ENCODE results near the gene RHOD. TPM values are rescaled to one million over a fixed set of nuclear protein-coding genes. Genes with fewer than 3 reads are reported as not detected.

Gene RHOD
- polyA plus RNA-seq, 3 donors from 2014 or later, result not detected

DNA sequence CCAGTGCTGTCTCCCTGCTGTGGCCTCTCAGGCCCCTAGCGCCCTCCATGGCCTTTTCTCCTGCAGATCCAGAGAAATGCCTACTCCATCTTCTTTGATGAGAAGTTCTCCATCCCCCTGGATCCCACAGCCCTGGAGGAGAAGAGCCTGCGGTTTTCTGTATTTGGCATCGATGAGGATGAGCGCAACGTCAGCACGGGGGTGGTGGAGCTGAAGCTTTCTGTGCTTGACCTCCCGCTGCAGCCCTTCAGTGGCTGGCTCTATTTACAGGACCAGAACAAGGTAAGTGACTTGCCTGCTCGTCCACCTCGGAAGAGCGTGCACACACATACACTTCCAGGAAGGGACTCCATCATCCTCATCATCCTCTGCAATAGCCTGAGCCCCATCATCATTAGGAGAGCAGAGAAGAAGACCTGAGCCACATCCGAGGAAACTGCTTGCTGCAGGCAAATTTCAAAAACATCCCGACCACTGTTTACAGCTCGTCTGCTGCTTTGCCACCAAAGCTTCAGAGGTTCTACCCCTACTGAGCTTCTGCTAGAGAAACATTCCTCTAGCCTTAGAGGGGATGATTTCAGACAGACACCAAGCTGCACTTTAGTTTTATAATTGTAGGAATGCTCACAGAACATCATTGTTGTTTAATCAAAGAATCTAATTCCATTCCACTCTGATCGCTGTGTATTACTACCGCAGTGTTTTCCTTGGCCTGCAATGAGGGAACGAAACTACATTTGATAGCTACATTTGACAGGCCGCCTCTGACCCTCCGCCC, 12.9 kb upstream of the RHOD start:
- peaks cover 2 to 6% (median 3%) of the 10 kb centered on the region in 3 donors for H3K27me3 Mint-ChIP-seq (ENCODE audit: low read depth in 3 of 3)
- H3K36me3 Mint-ChIP-seq, result no peaks in the 10 kb centered on the region
- no peaks in the 10 kb centered on the region for H3K4me1 Mint-ChIP-seq
- H3K4me3 Mint-ChIP-seq, result no peak overlapping the region
- no peak overlapping the region for H3K27ac Mint-ChIP-seq
- no peak for DNase-seq
- H3K9me3 Mint-ChIP-seq, result no peaks in the 10 kb centered on the region

DNA sequence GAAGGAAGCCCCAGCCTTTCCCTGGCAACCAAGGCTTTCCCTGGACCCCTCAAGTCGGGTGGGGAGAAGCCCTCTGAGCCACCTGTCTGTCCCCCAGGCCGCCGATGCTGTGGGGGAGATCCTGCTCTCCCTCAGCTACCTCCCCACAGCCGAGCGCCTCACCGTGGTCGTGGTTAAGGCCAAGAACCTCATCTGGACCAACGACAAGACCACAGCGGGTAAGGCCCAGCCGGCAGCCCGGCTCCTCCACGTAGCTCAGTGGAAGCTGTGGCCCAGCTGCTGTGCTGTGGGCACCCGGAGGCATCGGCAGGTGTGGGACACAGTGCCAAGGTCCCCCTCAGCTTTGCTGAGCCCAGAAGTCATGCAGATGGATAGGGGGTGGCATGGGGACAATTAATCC, 12.2 kb upstream of the RHOD start:
- Mint-ChIP-seq H3K9me3 (peaks cover 0 to under 1% (median 0%) of the 10 kb centered on the region in 6 donors), H3K4me1 (no peaks in the 10 kb centered on the region), H3K27me3 (ENCODE audit: low read depth in 3 of 3) (peaks cover 2 to 6% (median 3%) of the 10 kb centered on the region in 3 donors), H3K27ac (no peak overlapping the region), H3K36me3 (no peaks in the 10 kb centered on the region), H3K4me3 (no peak overlapping the region)
- no peak for DNase-seq

DNA sequence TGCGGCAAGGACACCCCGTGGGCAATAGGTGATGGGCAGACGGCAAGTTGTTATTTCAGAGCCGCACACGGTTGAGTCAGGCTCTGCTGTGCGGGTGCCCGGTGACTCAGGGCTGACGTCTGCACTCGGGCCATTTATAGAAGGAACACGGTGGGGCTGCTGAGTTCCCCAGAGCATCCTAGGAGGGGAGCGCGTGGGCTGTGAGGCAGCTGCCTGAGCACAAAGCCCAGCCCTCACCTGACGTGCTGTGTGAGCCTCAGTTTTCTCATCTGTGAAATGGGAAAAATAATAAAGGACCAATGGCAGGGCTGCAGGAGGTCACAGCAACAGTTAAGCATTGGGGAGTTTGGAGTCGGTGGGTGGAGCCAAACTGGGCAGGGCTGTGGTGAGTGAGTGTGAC, 11.3 kb upstream of the RHOD start:
- H3K4me1 Mint-ChIP-seq, result no peaks in the 10 kb centered on the region
- DNase-seq, result no peak
- H3K4me3 Mint-ChIP-seq, result no peak overlapping the region
- no peaks in the 10 kb centered on the region for H3K36me3 Mint-ChIP-seq
- H3K9me3 Mint-ChIP-seq, result peaks cover 0 to 1% (median 0%) of the 10 kb centered on the region in 6 donors
- peaks cover 2 to 6% (median 3%) of the 10 kb centered on the region in 3 donors for H3K27me3 Mint-ChIP-seq (ENCODE audit: low read depth in 3 of 3)
- H3K27ac Mint-ChIP-seq, result peak overlapping the region in 1 of 6 donors; percentile 28

DNA sequence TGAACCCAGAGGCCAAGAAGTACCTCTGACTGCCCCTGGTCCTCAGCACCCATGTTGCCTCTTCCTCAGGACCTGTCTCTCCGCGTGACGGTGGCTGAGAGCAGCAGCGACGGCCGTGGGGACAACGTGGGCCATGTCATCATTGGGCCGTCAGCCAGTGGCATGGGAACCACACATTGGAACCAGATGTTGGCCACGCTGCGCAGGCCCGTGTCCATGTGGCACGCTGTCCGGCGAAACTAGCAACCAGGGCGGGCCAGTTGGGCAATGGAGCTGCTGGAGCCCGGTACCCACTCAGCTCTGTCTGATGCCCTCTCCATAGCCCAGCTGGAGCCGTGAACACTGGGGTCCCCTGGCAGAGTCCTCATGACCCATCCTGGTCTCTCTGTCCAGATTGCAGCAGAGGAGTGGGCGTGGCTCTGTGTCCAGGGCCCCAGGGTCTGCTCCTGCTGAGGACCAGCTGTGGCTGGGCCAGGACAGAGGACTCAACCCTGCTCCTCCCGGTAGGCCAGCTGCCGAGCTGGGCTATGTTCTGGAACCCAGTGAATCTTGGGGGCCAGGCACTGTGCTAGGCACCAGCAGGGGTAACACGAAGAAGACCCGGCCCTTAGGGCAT, 8.0 kb upstream of the RHOD start:
- no peak overlapping the region for H3K27ac Mint-ChIP-seq
- H3K4me3 Mint-ChIP-seq, result no peak overlapping the region
- H3K27me3 Mint-ChIP-seq (ENCODE audit: low read depth in 3 of 3), result peaks cover 2 to 6% (median 3%) of the 10 kb centered on the region in 3 donors
- H3K9me3 Mint-ChIP-seq, result peaks cover 0 to 1% (median 0%) of the 10 kb centered on the region in 6 donors
- no peaks in the 10 kb centered on the region for H3K36me3 Mint-ChIP-seq
- H3K4me1 Mint-ChIP-seq, result no peaks in the 10 kb centered on the region
- no peak for DNase-seq

DNA sequence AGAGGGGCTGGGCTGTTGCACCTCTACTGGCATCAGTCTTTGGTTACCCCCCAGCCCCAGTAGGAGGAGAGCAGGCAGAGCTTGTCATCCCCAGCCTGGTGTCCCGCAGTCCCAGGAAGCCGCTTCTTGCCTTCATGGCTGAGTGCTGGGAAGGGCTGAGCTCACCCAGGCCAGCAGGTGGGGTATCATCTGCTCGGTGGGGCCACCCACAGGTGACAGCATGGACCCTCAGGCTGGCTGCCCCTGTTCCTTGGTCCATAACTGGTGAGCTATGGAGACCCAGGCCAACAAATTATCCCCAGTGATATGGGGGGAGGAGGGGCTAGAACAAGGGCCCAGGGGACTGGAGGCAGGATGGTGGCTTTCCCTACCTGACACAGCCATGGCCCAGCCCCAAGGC, 6.5 kb upstream of the RHOD start:
- H3K36me3 Mint-ChIP-seq, result no peaks in the 10 kb centered on the region
- H3K27ac Mint-ChIP-seq, result no peak overlapping the region
- no peak for DNase-seq
- peaks cover 2 to 8% (median 4%) of the 10 kb centered on the region in 3 donors for H3K27me3 Mint-ChIP-seq (ENCODE audit: low read depth in 3 of 3)
- peaks cover 0 to 1% (median 0%) of the 10 kb centered on the region in 6 donors for H3K9me3 Mint-ChIP-seq
- H3K4me3 Mint-ChIP-seq, result no peak overlapping the region
- no peaks in the 10 kb centered on the region for H3K4me1 Mint-ChIP-seq

DNA sequence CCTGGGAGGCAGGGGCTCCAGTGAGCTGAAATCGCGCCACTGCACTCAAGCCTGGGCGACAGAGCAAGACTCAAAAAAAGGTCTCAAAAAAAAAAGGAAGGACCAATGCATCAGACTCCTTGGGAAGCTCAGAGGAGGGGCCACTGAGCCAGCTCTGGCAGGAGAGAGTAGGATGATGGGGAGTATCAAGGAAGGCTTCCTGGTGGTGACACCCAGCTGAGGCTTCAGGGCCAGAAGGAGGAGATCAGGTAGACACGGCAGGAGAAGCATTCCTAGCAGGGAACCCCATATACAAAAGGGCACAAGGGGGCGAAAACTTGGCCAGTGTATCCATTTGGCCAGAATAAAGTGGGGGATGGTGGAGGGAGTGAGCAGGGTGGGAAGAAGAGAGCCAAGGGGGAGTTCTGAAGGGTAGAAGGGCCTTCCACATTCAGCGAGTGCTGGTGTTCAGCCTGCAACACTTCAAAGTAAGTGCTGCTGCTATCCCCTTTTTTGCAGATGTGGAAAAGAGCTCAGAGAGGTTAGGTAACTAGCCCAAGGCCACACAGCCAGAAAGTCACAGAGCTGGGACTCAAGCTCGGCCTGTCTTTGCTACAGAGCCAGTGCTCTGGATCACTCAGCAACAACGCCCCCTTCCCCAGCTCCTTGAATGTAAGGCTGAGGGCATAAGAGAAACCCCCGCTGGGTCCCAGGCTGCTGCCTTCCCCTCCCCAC, 5.3 kb upstream of the RHOD start:
- no peak for DNase-seq
- H3K27ac Mint-ChIP-seq, result no peak overlapping the region
- H3K27me3 Mint-ChIP-seq (ENCODE audit: low read depth in 3 of 3), result peaks cover 4 to 8% (median 7%) of the 10 kb centered on the region in 3 donors
- no peaks in the 10 kb centered on the region for H3K36me3 Mint-ChIP-seq
- H3K4me3 Mint-ChIP-seq, result no peak overlapping the region
- H3K9me3 Mint-ChIP-seq, result peaks cover 0 to 1% (median 0%) of the 10 kb centered on the region in 6 donors
- H3K4me1 Mint-ChIP-seq, result peaks cover 0 to 2% of the 10 kb centered on the region in 2 donors

DNA sequence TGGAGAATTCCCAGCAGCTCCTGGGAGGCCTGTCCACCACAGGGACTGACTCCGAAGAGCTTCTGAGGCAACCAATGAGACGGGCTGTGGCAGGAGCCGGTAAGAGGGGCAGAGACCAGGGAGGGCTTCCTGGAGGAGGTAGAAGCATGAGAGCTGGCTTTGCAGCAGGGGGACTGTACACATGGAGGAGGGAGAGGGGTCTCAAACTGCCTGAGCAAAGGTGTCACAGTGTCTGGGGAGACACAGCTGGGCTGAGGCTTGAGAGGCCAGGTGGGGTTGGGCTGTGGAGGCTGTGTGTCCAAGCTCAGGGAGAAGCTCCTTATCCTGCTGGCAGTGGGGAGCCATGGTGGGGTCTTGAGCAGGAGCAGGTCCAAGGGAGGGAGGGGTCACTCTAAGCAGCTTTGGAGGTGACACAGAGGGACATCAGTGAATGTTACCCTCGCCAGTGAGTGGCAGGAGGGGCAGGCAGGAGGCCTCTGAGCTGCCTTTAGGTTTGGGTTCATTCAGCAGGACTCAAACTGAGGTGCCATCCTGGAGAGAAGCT, 4.6 kb upstream of the RHOD start:
- Mint-ChIP-seq H3K4me3 (no peak overlapping the region), H3K9me3 (peaks cover 0 to 1% (median 0%) of the 10 kb centered on the region in 6 donors), H3K4me1 (peaks cover 0 to 2% of the 10 kb centered on the region in 2 donors), H3K36me3 (no peaks in the 10 kb centered on the region), H3K27me3 (ENCODE audit: low read depth in 3 of 3) (peaks cover 4 to 8% (median 7%) of the 10 kb centered on the region in 3 donors), H3K27ac (no peak overlapping the region)
- no peak for DNase-seq

DNA sequence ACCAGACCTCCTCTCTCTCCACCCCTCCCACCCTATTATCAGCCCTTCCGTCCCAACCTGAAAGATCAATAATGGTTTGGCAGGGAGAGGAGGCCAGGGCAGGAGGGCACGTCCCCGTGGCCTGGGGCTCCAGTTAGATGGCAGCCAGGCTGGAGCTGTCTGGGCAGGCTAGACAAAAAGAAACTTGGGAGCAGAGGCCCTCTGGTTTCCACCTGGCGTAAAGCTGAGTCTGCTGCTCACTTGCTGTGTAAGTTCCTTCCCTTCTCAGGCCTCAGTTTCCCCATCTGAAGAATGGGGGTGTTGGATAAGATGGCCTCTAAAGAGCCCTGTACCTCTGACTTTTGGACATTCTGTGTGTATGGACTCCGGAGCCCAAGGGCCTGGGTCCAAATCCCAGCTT, 3.8 kb upstream of the RHOD start:
- H3K4me3 Mint-ChIP-seq, result no peak overlapping the region
- no peaks in the 10 kb centered on the region for H3K36me3 Mint-ChIP-seq
- H3K27me3 Mint-ChIP-seq (ENCODE audit: low read depth in 3 of 3), result peaks cover 4 to 8% (median 7%) of the 10 kb centered on the region in 3 donors
- peaks cover 0 to 4% of the 10 kb centered on the region in 2 donors for H3K4me1 Mint-ChIP-seq
- DNase-seq, result no peak
- no peak overlapping the region for H3K27ac Mint-ChIP-seq
- peaks cover 0 to 1% (median 0%) of the 10 kb centered on the region in 6 donors for H3K9me3 Mint-ChIP-seq

DNA sequence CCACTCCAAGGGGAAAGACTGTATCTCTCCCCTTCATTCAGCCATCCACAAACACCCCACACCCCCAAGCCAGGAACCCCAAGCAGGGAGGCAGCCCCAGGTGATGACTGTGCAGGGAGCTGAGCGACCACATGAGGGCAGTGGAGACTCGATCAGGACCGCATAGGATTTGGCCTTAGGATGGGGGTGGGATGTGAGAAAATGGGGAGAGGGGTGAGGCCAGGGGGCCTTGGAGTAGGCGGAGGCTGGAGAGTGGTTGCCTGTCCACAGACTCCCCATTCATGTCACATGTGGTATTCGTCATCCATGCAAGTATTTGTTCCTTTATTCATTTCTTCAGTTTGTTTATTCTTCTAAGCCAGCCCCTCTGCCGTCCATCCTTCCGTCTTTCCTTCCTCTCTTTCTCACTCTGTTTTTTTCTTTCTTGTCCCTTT, 2.7 kb upstream of the RHOD start:
- H3K36me3 Mint-ChIP-seq, result no peaks in the 10 kb centered on the region
- peaks cover 0 to 1% (median 0%) of the 10 kb centered on the region in 6 donors for H3K9me3 Mint-ChIP-seq
- H3K4me3 Mint-ChIP-seq, result no peak overlapping the region
- peaks cover 0 to 4% of the 10 kb centered on the region in 2 donors for H3K4me1 Mint-ChIP-seq
- H3K27ac Mint-ChIP-seq, result peak overlapping the region in 1 of 6 donors; percentile 1
- peaks cover 7 to 11% (median 7%) of the 10 kb centered on the region in 3 donors for H3K27me3 Mint-ChIP-seq (ENCODE audit: low read depth in 3 of 3)
- no peak for DNase-seq

DNA sequence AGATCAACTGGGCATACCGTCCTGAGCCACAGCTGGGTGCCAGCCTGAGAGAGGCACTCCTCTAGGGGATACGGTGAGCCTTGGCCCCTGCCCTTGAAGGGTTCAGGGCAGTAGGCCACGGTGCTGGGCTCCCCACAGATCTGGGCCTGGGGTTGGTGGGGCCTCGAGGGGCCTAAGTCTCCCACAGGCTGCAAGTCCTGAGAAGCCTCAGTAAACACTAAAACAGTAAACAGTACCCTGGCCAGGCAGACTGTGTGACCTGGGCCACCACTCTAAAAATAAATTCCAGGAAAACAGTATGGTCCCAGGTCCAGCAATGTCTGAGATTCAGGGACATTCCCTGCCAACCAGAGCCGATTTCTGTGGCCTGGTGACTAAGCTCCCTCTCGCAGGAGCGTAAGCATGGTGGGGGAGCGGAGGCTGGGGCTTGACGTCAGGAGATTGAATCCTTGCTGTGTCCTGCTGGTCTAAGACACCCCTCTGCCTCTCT, 2.3 kb upstream of the RHOD start:
- Mint-ChIP-seq H3K36me3 (no peaks in the 10 kb centered on the region), H3K4me1 (peaks cover 0 to 4% of the 10 kb centered on the region in 2 donors), H3K9me3 (peaks cover 0 to 1% (median 0%) of the 10 kb centered on the region in 6 donors), H3K4me3 (no peak overlapping the region), H3K27me3 (ENCODE audit: low read depth in 3 of 3) (peaks cover 7 to 11% (median 7%) of the 10 kb centered on the region in 3 donors), H3K27ac (peak overlapping the region in 1 of 6 donors; percentile 1)
- DNase-seq, result no peak

DNA sequence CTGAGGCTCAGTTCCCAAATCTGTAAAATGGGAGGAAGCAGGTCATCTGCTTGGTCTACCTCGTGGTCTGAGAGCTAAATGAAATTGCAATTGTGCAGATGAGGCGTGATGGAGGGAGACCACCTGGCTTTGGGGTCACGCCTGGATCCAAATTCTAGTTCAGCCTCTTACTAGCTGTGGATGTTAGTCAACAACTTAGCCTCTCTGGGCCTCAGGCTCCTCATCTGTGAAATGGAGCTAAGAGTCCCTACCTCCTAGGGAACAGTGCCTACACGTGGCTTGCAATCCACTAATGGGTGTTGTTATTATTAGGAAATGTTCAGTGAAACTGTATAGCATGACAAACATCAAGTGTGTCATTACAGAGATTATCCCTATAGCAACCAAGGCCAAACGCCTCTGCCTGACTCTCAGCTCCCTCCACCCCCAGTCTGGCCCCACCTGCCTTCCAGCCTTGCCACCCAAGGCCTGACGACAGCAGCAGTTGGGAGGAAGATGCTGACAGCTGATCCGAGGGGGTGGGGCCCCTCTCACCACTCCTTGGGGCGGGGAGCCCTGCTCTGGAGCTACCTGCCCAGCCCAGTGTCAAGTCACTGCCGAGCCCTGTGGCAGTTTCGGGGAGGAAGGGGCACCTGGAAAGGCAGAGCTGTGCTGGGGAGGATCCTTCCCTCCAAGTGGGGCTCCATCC, 1.7 kb upstream of the RHOD start:
- H3K4me3 Mint-ChIP-seq, result no peak overlapping the region
- H3K27me3 Mint-ChIP-seq (ENCODE audit: low read depth in 3 of 3), result peaks cover 7 to 11% (median 7%) of the 10 kb centered on the region in 3 donors
- H3K27ac Mint-ChIP-seq, result no peak overlapping the region
- H3K4me1 Mint-ChIP-seq, result peaks cover 0 to 4% of the 10 kb centered on the region in 2 donors
- no peaks in the 10 kb centered on the region for H3K9me3 Mint-ChIP-seq
- no peaks in the 10 kb centered on the region for H3K36me3 Mint-ChIP-seq
- DNase-seq, result no peak

DNA sequence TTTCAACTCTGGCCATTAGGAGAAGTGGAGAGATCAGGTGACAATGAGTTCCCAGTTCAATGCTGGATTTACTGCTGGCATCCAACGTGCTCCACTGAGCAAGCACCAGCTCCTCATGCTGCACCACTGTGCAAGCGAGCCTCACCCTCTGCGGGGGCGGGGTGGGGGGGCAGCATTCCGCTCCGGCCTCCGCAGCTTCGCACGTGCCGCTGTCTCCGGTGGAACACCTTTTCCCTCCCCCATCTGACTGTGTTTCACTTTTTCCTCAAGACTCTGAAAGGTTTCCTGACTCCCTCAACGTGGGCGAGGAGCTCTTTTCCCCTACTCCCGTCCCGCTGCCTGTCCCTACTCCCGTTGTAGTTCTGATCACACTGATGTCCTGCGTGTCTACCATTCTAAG, 835 bp upstream of the RHOD start:
- no peaks in the 10 kb centered on the region for H3K36me3 Mint-ChIP-seq
- peaks cover 0 to 4% of the 10 kb centered on the region in 2 donors for H3K4me1 Mint-ChIP-seq
- H3K4me3 Mint-ChIP-seq, result peak overlapping the region in 1 of 5 donors; percentile 46
- H3K27ac Mint-ChIP-seq, result no peak overlapping the region
- peaks cover 7 to 10% (median 9%) of the 10 kb centered on the region in 3 donors for H3K27me3 Mint-ChIP-seq (ENCODE audit: low read depth in 3 of 3)
- H3K9me3 Mint-ChIP-seq, result no peaks in the 10 kb centered on the region
- DNase-seq, result no peak

DNA sequence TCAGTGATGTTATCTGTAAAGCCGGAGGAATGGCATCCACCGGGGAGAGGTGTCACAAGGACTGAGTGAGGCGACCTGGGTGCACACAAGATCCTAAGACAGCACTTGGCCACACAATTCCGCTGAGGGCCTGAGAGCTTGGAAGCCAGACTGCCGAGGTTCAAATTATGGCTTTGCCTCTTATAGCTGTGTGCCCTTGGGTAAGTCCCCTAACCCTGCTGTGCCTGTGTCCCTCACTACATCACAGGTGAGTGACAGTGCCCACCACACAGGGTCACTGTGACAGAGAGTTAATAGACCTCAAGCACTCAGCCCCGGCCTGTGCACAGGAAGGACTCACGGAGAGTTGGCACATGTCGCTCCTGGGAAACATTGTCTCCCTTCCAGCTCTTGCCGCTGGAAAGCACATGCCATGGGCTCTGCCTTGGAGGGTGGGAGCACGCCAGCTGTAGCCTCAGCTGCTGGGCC, 592 bp downstream of the RHOD start:
- H3K9me3 Mint-ChIP-seq, result no peaks in the 10 kb centered on the region
- no peak overlapping the region for H3K27ac Mint-ChIP-seq
- peak overlapping the region in 1 of 5 donors; percentile 21 for H3K4me3 Mint-ChIP-seq
- H3K36me3 Mint-ChIP-seq, result no peaks in the 10 kb centered on the region
- peaks cover 7 to 9% (median 9%) of the 10 kb centered on the region in 3 donors for H3K27me3 Mint-ChIP-seq (ENCODE audit: low read depth in 3 of 3)
- no peak for DNase-seq
- H3K4me1 Mint-ChIP-seq, result peaks cover 0 to 4% of the 10 kb centered on the region in 2 donors

Data from immature natural killer cell (primary cell).